Mesodermal cell (in vitro differentiated cells): ENCODE measurements around the gene TMEM74B.

ENCODE experiments used
- H3K27ac ChIP-seq: 2 replicates; pipeline ENCODE4 v1.7.0; 2013; ENCODE audit warnings: mild to moderate bottlenecking, low read depth, low read length, moderate library complexity; ENCODE audit not compliant: severe bottlenecking
- H3K36me3 ChIP-seq: 2 replicates; pipeline ENCODE4 v1.7.1; 2013; ENCODE audit warnings: mild to moderate bottlenecking, low read length, moderate library complexity; ENCODE audit not compliant: control insufficient read depth, insufficient read depth
- H3K4me1 ChIP-seq: one replicate; pipeline ENCODE4 v1.7.1; 2013; ENCODE audit warnings: mild to moderate bottlenecking, low read length; ENCODE audit not compliant: insufficient read depth, control insufficient read depth, poor library complexity, severe bottlenecking
- H3K4me3 ChIP-seq: 2 replicates; pipeline ENCODE4 v1.7.0; 2013; ENCODE audit warnings: low read length, control low read depth, mild to moderate bottlenecking; ENCODE audit not compliant: insufficient read depth, poor library complexity, severe bottlenecking; ENCODE audit errors: extremely low read depth
- H3K9me3 ChIP-seq: 2 replicates; pipeline ENCODE4 v1.7.1; 2013; ENCODE audit warnings: mild to moderate bottlenecking, low read length, moderate library complexity; ENCODE audit not compliant: control insufficient read depth
- WGBS, 2 experiments: methylation state at CpG; one replicate each; pipeline ENCODE4 v1.1.5; 2013; ENCODE audit warnings: missing lambda C conversion rate in 2 of 2; ENCODE audit not compliant: insufficient coverage in 2 of 2; 5-methylcytosine and 5-hydroxymethylcytosine counted together

Gene TMEM74B

GRCh38 chr20:1215386-1216170 is 30.8 kb upstream of the TMEM74B start:
- Histone ChIP-seq H3K9me3 (no peaks in the 10 kb centered on the region), H3K4me1 (no peaks in the 10 kb centered on the region), H3K4me3 (no peak overlapping the region), H3K36me3 (no peaks in the 10 kb centered on the region), H3K27ac (no peak overlapping the region)
- WGBS, 2 experiments = 85 to 88% methylated on average over 3 of the region's 11 CpGs

- WGBS, 2 experiments = 90 to 100% methylated on average over 3 to 4 of the region's 4 CpGs
- Histone ChIP-seq H3K4me3 (no peak overlapping the region), H3K27ac (no peak overlapping the region), H3K36me3 (no peaks in the 10 kb centered on the region), H3K4me1 (no peaks in the 10 kb centered on the region), H3K9me3 (no peaks in the 10 kb centered on the region)
Measured at GRCh38 chr20:1214838-1215261, 30.1 kb upstream of the TMEM74B start.

GRCh38 chr20:1212607-1213396 is 28.0 kb upstream of the TMEM74B start:
- no peak overlapping the region for H3K4me3 ChIP-seq
- 5 to 7% methylated on average over 14 to 17 of the region's 21 CpGs for WGBS, 2 experiments
- no peaks in the 10 kb centered on the region for H3K9me3 ChIP-seq
- no peaks in the 10 kb centered on the region for H3K4me1 ChIP-seq
- no peak overlapping the region for H3K27ac ChIP-seq
- no peaks in the 10 kb centered on the region for H3K36me3 ChIP-seq

- Histone ChIP-seq H3K36me3 (no peaks in the 10 kb centered on the region), H3K4me1 (no peaks in the 10 kb centered on the region), H3K27ac (no peak overlapping the region), H3K9me3 (no peaks in the 10 kb centered on the region), H3K4me3 (no peak overlapping the region)
Measured at GRCh38 chr20:1212023-1212422, 27.2 kb upstream of the TMEM74B start.

GRCh38 chr20:1210501-1210900 is 25.7 kb upstream of the TMEM74B start:
- Histone ChIP-seq H3K4me1 (no peaks in the 10 kb centered on the region), H3K27ac (no peak overlapping the region)
- WGBS, 2 experiments = 100% methylated on average over 1 of the region's 1 CpG; no CpG with 5 or more reads in 1 of the 2 experiments

GRCh38 chr20:1209447-1210387 is 24.9 kb upstream of the TMEM74B start:
- Histone ChIP-seq H3K4me3 (no peak overlapping the region), H3K4me1 (no peaks in the 10 kb centered on the region)
- WGBS, 2 experiments = 61 to 72% methylated on average over 3 to 4 of the region's 5 CpGs

More at GRCh38 chr20:1210501-1210900, 25.7 kb upstream of the TMEM74B start:
- Histone ChIP-seq H3K36me3 (no peaks in the 10 kb centered on the region), H3K4me3 (no peak overlapping the region), H3K9me3 (no peaks in the 10 kb centered on the region)

GRCh38 chr20:1207293-1207878 is 22.6 kb upstream of the TMEM74B start:
- Histone ChIP-seq H3K27ac (no peak overlapping the region), H3K4me1 (no peaks in the 10 kb centered on the region), H3K36me3 (no peaks in the 10 kb centered on the region), H3K9me3 (no peaks in the 10 kb centered on the region), H3K4me3 (no peak overlapping the region)
- WGBS, 2 experiments = 80 to 100% methylated on average over 1 to 2 of the region's 3 CpGs

More at GRCh38 chr20:1209447-1210387, 24.9 kb upstream of the TMEM74B start:
- no peaks in the 10 kb centered on the region for H3K9me3 ChIP-seq
- no peaks in the 10 kb centered on the region for H3K36me3 ChIP-seq
- no peak overlapping the region for H3K27ac ChIP-seq

- Histone ChIP-seq H3K27ac (no peak overlapping the region), H3K4me3 (no peak overlapping the region), H3K36me3 (no peaks in the 10 kb centered on the region), H3K9me3 (no peaks in the 10 kb centered on the region), H3K4me1 (no peaks in the 10 kb centered on the region)
- WGBS, 2 experiments = 92 to 94% methylated on average over 9 of the region's 19 CpGs
Measured at GRCh38 chr20:1206366-1207148, 21.8 kb upstream of the TMEM74B start.

GRCh38 chr20:1205802-1206201 is 21.0 kb upstream of the TMEM74B start:
- Histone ChIP-seq H3K9me3 (no peaks in the 10 kb centered on the region), H3K36me3 (no peaks in the 10 kb centered on the region), H3K27ac (no peak overlapping the region), H3K4me3 (no peak overlapping the region), H3K4me1 (no peaks in the 10 kb centered on the region)
- WGBS, 2 experiments = 90 to 93% methylated on average over 3 to 5 of the region's 8 CpGs
